Right atrium auricular region (tissue), 2 donors: ENCODE results near the gene MTMR2. TPM values are rescaled to one million over a fixed set of nuclear protein-coding genes. Genes with fewer than 3 reads are reported as not detected.

Experiments
- DNase-seq: peaks from one replicate; pipeline ENCODE4 v3.0.0-alpha.2; 2019; ENCODE audit warnings: low spot score
- H3K27ac ChIP-seq, 2 donors: fragments of 200-600 bp; sonication (generic); 1 replicate in 1 of 2; 2 replicates in 1 of 2; pipeline ENCODE4 v1.5.1; 2016 to 2019
- H3K27me3 ChIP-seq, 2 donors: fragments of 200-600 bp; sonication (generic); one replicate each; pipeline versions ENCODE4 v1.5.1 to v1.6.0; 2017 to 2019
- H3K36me3 ChIP-seq: fragments of 200-600 bp; sonication (generic); one replicate; pipeline ENCODE4 v1.5.1; 2016
- H3K4me1 ChIP-seq, 2 donors: fragments of 200-600 bp; sonication (generic); one replicate each; pipeline versions ENCODE4 v1.5.1 to v1.6.0; 2017 to 2019
- H3K4me3 ChIP-seq, 2 donors: fragments of 200-600 bp; sonication (generic); 1 replicate in 1 of 2; 2 replicates in 1 of 2; pipeline ENCODE4 v1.5.1; 2017 to 2019; ENCODE audit warnings: mild to moderate bottlenecking in 1 of 2, moderate library complexity in 1 of 2
- H3K9me3 ChIP-seq, 2 donors: fragments of 200-600 bp; sonication (generic); one replicate each; pipeline ENCODE4 v1.5.1; 2019
- total RNA-seq, 2 donors: library from RNA; depleted of rRNA; stranded (reverse); fragments of >200 nt; gene quantifications; one replicate each; pipeline ENCODE4 v1.1.0, GENCODE V29; 2016
- TF ChIP-seq, protein P1 (sequence below), 2 donors: fragments of 200-600 bp; sonication (generic); IDR thresholded peaks; one replicate each; pipeline ENCODE4 v1.5.1; 2019; ENCODE audit warnings: antibody characterized with exemption in 2 of 2

MTMR2 gene
- 10 to 100 TPM; 14.9 to 15.3 TPM for total RNA-seq

DNA sequence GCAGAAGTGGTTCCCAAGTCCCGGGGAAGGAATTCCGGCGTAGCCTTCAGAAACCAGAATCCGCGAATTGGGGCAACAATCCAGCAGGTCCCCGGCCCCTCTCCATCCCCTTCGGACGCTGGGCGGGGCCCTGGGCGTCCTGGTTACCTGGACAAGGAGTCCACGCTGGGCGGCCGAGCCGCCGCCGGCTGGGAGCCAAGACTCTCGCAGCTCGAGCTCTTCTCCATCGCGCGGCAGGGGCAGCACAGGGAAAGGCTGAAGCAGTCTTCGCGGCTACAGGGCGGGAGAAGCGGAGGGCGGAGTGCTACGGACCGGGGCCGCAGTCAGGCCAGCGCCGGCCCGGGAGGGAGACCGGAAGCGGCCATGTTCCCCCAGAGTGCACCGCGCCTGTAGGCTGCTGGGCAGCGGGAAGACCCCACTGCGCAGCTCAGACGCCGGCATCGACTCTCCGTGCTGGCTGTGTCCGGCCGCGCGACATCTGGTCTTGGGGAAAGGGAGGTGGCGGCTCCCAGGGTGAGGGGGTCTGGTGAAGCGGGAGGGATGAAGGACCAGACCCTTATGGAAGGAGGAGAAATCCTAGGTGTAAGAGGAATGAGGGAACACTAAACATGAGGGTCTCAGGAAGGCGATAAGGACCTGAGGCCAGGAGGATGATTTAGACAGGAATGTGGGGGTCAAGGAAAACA lies at the start of gene MTMR2:
Gene MTMR2, minus strand, starts transcription at position 380 of the 686 bp plus-strand sequence. Its CDS starts 153 bp downstream, at position 227.
- TF ChIP-seq, protein P1, sequence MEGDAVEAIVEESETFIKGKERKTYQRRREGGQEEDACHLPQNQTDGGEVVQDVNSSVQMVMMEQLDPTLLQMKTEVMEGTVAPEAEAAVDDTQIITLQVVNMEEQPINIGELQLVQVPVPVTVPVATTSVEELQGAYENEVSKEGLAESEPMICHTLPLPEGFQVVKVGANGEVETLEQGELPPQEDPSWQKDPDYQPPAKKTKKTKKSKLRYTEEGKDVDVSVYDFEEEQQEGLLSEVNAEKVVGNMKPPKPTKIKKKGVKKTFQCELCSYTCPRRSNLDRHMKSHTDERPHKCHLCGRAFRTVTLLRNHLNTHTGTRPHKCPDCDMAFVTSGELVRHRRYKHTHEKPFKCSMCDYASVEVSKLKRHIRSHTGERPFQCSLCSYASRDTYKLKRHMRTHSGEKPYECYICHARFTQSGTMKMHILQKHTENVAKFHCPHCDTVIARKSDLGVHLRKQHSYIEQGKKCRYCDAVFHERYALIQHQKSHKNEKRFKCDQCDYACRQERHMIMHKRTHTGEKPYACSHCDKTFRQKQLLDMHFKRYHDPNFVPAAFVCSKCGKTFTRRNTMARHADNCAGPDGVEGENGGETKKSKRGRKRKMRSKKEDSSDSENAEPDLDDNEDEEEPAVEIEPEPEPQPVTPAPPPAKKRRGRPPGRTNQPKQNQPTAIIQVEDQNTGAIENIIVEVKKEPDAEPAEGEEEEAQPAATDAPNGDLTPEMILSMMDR (IDR thresholded peaks at IDR 0.05) = no peak
- Histone ChIP-seq H3K9me3 (no peaks in the 10 kb centered on the region), H3K27ac (peak within 1 kb of the TSS; percentile 95 to 96), H3K36me3 (no peaks in the 10 kb centered on the region), H3K4me3 (peak within 1 kb of the TSS; percentile 80 to 82), H3K27me3 (no peaks in the 10 kb centered on the region), H3K4me1 (peaks cover 0 to 16% of the 10 kb centered on the region in 2 donors)
- DNase-seq = peak; percentile 66

DNA sequence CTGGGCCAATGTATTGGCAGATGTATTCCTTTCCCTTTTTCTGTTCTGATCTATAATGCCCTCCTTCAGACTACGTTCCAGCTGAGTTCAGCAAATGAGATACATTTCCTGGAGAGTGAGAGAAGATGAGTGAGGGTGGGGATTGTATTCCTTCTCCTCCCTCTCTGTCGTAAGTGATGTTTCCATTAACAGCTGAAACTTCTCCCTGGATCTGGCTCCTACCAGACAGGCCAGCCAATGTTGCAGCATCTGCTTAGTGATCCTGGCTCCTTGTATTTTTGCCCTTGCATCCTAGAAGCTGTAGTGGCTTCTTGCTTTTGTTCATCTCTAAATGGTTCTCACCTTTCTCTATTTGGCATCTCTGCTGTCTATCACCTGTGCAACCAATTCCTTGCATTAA lies 48.2 kb upstream of the MTMR2 start:
- Histone ChIP-seq H3K4me3 (no peak overlapping the region), H3K9me3 (no peaks in the 10 kb centered on the region), H3K36me3 (no peaks in the 10 kb centered on the region), H3K4me1 (no peaks in the 10 kb centered on the region), H3K27ac (no peak overlapping the region), H3K27me3 (no peaks in the 10 kb centered on the region)
- TF ChIP-seq, protein P1 (IDR thresholded peaks at IDR 0.05) = no peak
- DNase-seq = no peak

DNA sequence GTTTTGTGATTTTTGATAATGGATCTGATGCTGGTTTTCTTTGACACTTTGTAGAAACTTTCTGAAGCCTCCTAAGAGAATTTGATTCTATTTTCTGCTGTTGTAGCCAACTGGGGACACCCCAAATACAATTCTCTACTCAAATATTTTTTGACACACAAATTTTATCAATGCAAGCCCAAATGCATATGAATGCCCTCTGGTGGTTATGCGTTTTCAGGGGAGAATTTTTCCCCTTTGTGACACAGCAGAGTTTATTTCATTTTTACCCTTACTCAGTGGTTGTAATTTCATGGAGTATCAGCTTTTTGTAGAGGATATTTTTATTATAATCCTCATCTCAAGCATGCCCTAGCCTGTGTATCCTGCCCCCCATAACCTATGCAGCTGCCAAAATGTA lies 44.7 kb upstream of the MTMR2 start:
- no peaks in the 10 kb centered on the region for H3K9me3 ChIP-seq
- H3K27me3 ChIP-seq = no peaks in the 10 kb centered on the region
- H3K4me3 ChIP-seq = no peak overlapping the region
- H3K4me1 ChIP-seq = no peaks in the 10 kb centered on the region
- TF ChIP-seq, protein P1 (IDR thresholded peaks at IDR 0.05) = peak in 1 of 2 donors; percentile 22
- no peak overlapping the region for H3K27ac ChIP-seq
- H3K36me3 ChIP-seq = no peaks in the 10 kb centered on the region
- DNase-seq = no peak

DNA sequence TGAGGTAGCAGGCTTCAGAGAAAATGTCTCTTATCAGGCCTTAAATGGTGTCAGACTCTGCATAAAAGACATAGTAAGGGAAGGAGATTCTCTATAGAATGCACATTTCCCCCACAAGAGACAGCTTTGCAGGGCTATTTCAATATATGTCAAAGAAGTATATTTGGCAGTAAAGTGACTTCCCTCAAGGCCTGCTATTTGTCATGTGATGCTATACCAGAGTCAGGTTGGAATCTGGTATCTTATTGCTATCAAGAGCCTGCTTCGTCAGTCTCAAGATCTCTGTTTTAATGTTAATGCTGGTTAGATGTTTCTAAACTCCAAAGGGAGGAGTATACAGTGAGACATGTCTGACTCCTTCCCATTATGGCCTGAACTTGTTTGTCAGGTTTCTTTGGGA lies 40.4 kb upstream of the MTMR2 start:
- TF ChIP-seq, protein P1 (IDR thresholded peaks at IDR 0.05) = no peak
- no peak for DNase-seq
- H3K27me3 ChIP-seq = no peaks in the 10 kb centered on the region

DNA sequence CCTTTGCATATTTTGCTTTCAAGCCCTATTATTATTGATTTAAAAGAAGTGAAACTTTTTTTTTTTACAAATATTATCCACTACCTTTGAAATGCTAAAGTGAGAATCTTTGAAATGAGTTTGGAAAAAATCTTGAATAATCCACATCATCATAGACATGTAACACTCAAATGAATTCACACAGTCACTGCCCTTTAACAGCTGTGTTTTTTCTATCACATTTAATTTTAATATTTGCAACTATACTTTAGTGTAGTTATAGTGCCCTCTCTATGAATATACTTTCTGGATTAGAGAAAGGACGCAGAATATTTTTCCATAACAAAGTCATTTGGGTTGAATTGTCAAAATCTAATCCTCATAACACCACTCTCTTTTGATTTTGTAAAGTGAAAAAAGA lies 37.9 kb upstream of the MTMR2 start:
- Histone ChIP-seq H3K27ac (no peak overlapping the region), H3K9me3 (no peaks in the 10 kb centered on the region), H3K4me3 (no peak overlapping the region), H3K4me1 (no peaks in the 10 kb centered on the region), H3K27me3 (no peaks in the 10 kb centered on the region), H3K36me3 (no peaks in the 10 kb centered on the region)
- no peak for DNase-seq
- TF ChIP-seq, protein P1 (IDR thresholded peaks at IDR 0.05) = no peak

More for the DNA sequence above, 40.4 kb upstream of the MTMR2 start:
- no peaks in the 10 kb centered on the region for H3K9me3 ChIP-seq
- no peaks in the 10 kb centered on the region for H3K36me3 ChIP-seq
- no peak overlapping the region for H3K4me3 ChIP-seq
- H3K27ac ChIP-seq = no peak overlapping the region
- H3K4me1 ChIP-seq = no peaks in the 10 kb centered on the region

DNA sequence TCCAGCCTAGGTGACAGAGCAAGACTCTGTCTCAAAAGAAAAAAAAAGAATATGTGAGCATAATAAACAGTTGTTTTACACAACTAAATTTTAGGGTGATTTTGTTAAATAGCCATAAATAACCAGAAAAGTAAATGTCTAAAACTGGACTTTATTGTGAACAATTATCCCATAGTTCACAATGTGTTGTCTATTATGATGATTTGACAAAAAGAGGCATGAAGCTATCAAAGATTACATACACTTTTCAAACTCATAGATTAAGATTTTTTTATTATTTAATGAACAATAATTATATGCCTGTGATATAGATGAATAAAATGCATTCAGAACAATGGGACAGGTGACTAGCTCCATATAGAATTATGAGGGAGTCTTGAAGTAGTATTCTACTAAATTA lies 27.0 kb upstream of the MTMR2 start:
- H3K27ac ChIP-seq = no peak overlapping the region
- no peak overlapping the region for H3K4me3 ChIP-seq
- H3K27me3 ChIP-seq = no peaks in the 10 kb centered on the region
- no peaks in the 10 kb centered on the region for H3K9me3 ChIP-seq
- H3K36me3 ChIP-seq = no peaks in the 10 kb centered on the region
- no peak for DNase-seq
- TF ChIP-seq, protein P1 (IDR thresholded peaks at IDR 0.05) = no peak
- H3K4me1 ChIP-seq = no peaks in the 10 kb centered on the region
